HG03571 (cell line): ENCODE results near the gene CMPK1.
A peak's percentile ranks its signal among the peaks of the same experiment; 100 is the strongest.
"Not testable (repeated sequence)": the region's sequence is repeated elsewhere in the genome, so short reads cannot be mapped to it uniquely, and the experiment has no call there.

ENCODE experiments used
- ATAC-seq: cut with Tn5 transposase; IDR thresholded peaks from one replicate; pipeline ENCODE4 v1.9.1; 2021; ENCODE audit not compliant: unreplicated experiment

The CMPK1 gene

DNA sequence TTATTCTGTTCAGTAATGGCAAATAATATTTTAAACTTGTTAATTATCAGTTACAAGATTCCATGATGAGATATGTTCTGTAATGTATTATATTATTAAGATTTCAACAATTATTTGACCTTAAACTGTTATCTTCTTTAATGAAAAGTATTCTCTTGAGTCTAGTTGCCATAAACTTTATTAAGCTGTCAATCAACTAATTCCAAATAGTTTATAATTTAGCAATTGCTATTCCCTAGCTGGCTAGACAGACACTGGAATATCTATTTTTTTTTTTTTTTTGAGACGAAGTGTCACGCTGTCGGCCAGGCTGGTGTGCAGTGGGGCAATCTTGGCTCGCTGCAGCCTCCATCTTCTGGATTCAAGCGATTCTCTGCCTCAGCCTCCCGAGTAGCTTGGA is 3.8 kb downstream of the CMPK1 start:
- ATAC-seq: no peak

DNA sequence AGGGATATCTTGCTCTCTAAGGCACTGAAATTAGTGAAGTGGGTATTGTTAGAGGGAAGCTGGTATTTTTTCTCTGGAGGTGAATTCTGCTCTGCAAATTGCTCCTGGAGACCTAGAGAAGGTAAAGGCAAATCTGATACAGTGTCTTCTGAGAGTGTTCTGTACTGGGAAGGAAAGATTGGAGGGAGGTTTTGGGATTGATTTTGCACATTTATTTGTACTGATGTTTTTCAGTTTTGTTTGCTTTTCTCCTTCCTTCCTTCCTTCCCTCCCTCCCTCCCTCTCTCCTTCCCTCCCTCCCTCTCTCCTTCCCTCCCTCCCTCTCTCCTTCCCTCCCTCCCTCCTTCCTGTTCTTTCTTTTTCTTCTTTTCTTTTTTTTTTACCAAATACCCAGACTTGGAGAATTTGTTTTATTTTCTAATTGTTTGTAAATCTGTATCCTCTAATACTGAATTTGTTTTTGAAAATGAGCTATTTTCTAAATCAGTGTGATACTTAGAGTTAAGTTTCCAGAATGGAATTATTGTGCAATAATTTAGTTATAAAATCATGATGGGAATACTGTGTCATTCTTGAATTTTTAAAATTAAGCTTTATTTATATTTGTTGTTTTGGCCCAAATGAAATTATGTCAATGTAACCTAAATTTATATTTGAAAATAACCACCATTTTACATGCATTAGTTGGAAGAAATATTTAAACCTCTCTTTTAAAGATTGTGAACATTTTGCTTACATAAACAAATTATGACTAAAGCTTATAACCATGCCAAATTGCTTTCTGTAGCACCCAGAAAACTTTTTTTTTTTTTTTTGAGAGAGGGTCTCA is 4.9 kb downstream of the CMPK1 start:
- no peak for ATAC-seq

DNA sequence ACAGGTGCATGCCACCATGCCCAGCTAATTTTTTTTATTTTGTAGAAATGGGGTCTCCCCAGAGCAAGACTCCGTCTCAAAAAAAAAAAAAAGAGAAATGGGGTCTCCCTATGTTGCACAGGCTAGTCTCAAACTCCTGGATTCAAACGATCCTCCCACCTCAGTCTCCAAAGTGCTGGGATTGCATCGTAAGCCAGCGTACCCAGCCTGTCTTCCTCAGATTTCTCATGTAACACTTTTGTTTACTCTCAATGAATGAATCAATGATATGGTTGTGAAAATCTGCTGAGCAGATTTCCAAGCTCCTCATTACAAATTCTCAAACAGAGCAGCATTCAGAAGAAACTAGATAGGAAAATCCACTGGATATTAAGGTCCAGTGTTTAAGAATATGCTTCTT is 6.6 kb downstream of the CMPK1 start:
- ATAC-seq: no peak

DNA sequence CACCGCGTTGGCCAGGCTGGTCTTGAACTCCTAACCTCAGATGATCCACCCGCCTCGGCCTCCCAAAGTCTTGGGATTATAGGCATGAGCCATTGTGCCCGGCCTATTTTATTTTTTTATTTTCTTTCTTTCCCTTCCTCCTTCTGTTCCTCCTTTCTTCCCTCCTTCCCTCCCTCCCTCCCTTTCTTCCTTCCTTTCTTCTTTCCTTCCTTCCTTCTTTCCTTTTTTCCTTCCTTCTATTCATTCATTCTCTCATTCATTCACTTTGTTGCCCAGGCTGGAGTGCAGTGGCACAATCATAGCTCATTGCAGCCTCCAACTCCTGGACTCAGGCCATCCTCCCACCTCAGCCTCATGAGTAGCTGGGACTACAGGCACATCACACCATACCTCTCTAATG is 13.4 kb downstream of the CMPK1 start:
- not testable (repeated sequence) for ATAC-seq

DNA sequence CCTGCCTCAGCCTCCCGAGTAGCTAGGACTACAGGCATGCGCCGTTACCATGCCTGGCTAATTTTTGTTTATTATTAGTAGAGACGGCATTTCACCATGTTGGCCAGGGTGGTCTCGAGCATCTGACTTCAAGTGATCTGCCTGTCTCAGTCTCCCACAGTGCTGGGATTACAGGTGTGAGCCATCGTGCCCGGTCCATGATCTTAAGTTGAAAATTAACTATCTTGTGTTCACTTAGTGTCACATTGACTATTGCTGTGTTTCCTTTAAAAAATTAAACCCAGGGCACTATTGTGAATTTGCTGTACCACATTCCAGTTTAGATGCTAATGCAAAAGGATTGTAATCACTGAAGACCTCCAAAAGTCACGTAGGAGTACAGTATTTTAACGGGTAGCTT is 14.1 kb downstream of the CMPK1 start:
- no peak for ATAC-seq

DNA sequence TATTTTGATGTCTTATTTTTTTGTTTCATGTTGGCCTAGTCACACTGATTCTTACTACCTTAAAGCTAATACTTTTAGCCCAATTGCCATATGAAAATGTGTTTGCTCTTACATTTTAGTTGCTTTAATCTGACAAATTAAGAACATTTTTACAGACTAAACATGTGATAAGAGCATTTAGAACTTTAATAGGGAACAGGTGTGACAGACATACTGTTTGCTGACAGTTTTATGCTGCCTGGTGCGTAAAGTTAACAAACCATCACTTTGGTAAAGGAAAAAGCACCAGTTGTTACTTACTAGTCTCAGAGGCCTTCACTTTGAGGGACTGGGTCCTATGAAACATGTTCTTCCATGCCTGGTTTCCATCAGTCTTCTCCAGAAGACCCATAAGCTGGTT is 14.7 kb downstream of the CMPK1 start:
- ATAC-seq: no peak

DNA sequence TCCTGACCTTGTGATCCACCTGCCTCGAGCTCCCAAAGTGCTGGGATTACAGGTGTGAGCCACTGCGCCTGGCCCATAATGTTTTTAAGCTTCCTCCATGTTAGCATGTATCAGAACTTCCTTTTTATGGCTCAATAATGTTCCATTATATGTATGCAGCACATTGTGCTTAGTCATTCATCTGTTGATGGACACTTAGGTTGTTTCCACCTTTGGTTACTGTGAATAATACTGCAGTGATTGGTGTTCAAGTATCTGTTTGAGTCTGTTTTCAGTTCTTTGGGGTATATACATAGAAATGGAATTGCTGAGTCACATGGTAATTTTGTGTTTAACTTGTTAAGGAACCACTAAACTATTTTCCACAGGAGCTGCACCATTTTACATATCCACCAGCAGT is 17.7 kb downstream of the CMPK1 start:
- no peak for ATAC-seq

DNA sequence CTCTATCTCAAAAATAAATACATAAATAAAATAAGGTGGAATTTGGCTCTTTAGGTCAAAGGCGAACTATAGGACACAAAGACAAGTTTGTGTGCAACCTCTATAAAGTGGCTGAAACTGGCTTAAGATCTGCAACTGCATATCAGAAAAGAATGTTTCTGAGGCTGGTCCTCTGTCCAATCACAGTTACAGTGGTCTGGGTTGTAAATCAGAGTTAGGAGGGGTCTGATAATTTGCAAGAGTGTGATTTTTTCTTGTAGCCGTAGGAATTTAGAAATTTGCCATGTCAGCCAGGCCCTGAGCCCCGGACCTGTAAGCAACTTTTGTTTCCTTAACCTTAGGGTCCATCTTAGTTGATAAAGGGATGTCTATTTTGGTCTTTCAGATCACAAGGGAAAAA is 27.8 kb downstream of the CMPK1 start:
- no peak for ATAC-seq

DNA sequence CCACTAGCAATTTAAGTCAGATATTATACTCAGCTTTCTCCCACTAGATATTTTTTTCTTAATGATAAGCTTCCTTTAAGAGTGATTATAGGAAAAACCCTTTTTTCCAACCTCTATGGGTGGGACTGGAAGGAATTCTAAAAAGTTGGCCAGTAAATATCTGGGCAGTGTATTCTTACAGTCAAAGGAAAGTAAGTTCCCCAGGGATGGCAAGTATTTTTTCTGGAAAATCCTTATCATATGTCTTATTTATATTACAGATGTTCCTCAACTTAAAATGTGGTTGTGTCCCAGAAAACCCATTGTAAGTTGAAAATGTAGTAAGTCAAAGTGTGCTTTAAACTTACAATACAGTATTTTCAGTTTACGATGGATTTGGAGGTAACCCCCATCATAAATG is 29.2 kb downstream of the CMPK1 start:
- no peak for ATAC-seq

DNA sequence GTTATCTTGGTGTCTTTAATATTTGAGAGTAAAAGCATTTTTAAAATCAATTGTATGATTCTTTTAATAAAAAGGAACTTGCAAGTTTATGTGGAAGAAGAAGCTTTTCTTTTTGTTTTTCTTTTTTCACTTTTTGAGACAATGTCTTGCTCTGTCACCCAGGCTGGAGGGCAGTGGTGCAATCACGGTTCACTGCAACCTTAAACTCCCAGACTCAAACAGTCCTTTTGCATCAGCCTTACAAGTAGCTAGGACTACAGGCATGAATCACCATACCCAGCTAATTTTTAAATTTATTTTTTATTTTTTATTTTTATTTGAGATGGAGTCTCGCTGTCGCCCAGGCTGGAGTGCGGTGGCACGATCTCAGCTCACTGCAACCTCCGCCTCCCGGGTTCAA is 34.1 kb downstream of the CMPK1 start:
- ATAC-seq: no peak

DNA sequence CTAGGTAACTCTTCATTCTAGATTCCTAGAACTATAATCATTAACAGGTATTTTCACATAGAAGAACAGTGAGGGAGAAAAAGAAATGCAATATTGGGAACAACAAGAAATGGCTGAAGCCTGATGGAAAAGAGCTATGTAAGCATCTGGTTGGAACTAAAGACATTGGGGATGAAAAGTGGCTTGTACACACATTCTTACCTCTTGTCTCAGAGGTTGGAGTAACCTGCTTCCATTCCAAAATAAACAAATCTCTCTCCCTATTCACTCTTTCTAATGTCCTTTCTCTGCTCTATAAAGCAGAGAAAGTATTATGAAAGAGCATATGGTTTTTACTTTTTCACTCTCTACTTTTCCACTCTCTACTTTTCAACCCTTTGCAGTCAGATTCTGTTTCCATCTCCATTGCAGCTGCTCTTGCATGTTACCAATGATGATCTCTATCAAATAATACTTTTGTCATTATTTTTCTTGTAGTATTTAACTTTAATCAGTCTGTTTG is 37.5 kb downstream of the CMPK1 start:
- no peak for ATAC-seq

DNA sequence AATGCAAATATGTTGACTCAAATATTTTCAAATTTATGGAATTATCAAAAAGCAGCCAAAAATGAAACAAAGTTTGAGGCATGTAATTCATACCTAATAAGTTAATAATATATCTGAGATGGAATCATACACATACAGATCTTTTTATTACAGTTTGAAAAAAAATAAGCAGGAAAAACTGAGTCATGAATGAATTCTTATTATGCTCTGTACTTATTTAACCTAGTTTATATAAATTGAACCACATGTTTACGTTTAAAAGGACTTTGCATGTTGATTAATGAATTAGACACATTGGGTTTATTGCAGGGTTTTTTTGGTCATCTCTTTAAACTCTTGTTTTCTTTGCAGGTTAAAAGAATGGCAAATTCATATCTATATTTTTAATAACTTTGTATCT is 40.9 kb downstream of the CMPK1 start:
- ATAC-seq: no peak

DNA sequence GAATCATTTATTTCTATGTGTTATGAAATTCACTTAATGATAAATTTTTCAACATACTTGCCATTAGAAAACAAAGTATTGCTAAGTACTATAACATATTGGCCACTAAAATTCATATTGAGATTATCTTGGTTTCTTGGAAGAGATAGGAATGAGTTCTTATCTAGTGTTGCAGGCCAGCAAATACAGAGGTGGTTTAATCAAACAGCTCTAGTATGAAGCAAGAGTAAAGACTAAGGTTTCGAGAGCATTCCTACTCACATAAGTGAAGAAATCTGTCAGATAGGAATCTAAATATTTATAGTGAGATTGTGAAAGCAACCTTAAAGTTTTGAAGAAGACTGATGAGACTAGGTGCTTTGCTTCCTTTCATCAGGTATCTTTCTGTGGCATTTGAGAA is 44.6 kb downstream of the CMPK1 start:
- ATAC-seq: no peak

DNA sequence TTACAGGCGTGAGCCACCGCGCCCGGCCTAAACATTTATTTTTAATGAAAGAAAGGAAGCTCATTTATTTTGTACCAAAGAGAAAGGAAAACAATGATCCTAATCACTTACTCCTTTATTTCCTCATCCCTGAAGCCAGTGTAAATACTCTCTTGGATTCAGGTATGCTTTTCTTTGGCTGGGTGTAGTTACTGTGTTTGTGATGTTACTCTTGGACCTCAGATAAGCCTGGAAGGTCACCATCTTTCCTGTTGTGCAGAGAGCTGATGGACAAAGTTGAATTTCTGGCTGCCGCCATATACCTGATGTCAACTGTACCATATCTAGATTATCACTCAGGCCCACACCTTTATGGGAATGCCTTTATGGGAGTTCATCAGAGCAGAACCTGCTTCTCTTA is 47.1 kb downstream of the CMPK1 start:
- ATAC-seq: no peak

DNA sequence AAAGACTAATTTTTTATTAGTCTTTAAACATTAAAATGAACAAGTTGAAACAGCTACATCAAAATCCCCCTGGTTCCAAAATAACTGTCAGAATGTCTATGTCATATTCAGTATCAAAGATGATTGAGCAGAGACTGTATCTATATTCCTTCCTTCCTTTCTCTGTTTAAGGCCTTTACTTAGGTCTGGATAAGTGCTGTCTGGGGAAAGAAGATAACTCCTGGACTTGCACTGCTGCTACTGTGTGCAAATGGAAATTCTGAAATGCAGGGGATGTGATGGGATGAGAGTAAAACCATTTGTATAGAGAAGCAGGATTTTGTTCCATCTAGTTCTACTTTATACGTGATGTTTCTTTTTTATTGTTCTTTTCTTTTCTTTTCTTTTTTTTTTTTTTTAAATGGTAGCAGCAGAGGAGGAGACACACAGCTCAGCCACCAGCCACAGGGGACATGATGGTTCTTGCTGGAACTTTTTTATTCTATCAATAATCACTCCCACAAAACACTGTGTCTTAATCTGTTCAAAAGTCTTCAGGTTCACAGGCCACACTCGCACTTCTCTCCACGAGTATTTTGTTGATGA is 48.9 kb downstream of the CMPK1 start:
- ATAC-seq: no peak

DNA sequence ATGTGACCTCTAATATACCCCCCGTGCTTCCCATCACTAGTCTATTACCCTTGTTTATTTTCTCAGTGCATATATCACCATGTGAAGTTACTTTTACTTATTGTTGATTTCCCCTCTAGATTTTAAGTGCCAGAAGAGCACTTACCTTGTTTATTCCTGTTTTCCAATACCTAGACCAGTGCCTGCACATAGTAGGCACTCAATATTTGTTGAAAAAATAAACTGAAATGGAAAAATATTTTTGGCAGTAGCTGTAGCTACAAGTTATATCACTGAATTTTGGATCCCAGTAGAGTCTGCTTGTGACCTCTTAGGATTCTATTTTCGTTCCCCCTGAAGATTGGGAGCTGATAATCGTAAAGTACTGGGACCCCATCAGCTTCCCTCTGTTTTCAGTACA is 50.5 kb downstream of the CMPK1 start:
- no peak for ATAC-seq

DNA sequence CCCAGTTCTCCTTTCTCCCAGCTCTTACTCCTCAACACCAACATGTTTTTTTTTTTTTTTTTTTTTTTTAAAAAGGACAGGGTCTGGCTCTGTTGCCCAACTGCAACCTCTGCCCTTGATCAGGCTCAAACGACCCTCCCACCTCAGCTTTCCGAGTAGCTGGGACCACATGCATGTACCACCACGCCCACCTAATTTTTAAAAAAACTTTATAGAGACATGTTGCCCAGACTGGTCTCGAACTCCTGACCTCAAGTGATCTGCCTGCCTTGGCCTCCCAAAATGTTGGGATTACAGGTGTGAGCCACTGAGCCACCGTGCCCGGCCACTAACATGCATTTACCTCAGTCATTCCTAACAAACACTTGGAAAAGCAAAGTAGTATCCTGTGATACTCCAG is 51.4 kb downstream of the CMPK1 start:
- no peak for ATAC-seq

DNA sequence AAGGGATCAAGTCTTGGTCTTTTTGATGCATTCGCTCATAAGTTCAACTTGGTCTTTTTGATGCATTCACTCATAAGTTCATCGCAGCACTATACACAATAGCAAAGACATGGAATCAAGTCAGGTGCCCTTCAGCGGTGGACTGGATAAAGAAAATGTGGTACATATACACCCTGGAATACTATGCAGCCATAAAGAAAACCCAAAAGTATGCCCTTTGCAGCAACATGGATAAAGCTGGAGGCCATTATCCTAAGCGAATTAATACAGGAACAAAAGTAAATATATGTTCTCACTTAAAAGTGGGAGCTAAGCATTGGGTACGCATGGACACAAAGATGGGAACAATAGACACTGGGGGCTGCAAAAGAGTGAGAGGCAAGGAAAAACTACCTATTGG is 52.7 kb downstream of the CMPK1 start:
- no peak for ATAC-seq

DNA sequence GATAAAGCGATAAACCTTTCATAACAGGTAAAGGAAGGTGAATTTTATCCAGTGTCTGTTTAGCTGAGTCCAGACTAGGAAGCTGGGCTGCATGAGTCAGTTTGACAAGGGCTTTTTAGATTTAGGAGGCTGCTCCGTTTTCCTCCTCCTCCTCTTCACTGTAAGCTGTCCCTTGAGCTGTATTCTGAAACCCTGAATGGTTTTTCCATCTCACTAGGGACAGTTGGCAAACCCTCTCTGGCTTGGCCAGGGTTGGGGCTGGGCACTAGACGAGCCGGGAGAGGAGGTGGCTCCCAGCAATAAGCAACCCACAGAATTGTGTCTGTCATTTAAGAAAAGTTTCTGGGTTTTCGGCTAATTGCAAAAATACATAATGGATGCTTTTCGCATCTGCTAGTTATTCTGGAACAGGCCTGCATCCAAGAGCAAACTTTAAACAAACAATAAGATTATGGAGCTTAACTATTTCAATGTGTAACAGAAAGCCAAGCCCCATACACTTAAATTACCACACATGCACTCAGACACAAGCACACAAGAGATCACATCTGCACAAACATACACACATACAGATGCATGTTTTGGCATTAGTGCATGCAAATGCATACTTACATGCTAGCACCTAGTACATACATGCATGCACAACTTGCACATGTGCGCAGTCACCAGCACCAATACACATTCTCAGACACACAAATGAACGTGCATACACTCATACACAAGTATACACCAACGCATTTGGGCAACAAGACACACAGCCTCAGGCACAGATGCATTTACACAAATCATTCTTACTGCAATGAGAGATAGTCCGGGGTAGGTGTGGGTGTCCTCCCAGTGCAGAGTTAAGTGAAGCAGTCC is 54.7 kb downstream of the CMPK1 start:
- ATAC-seq: no peak

DNA sequence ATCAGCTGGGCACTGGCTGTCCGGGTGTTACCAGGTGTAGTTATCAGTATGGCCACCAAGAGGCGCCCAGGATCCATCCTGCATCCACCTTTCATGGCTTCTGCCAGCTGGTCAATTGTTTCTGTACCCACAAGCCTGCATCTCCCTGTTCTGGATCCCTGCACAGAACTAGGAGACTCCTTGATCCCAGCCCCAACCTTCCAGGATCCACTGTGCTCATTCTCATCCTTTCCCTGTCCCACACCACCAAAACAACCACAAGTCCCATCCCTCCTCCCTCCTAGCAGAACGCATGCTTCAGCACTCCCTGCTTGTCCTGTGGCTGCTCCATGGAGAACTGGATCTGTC is 55.3 kb downstream of the CMPK1 start:
- peak; percentile 66 for ATAC-seq

DNA sequence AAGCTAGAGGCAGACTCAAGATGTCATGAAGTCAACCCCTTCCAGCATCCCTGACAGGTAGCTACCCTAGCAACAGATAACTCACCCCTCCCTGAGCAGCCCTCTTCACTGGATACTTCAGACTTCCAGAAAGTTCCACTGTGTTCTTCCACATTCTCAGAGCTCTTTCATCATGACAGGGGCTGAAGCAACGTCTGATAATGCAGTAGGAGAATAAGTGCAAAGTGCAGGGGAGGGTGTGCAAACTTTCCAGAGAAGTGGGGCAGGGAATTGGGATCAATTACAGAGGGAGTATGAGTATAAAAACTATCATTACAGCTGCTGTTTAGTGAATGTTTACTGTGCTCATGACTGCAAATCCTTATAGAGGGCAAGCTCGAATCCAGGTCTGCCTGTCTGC is 56.1 kb downstream of the CMPK1 start:
- ATAC-seq: no peak

DNA sequence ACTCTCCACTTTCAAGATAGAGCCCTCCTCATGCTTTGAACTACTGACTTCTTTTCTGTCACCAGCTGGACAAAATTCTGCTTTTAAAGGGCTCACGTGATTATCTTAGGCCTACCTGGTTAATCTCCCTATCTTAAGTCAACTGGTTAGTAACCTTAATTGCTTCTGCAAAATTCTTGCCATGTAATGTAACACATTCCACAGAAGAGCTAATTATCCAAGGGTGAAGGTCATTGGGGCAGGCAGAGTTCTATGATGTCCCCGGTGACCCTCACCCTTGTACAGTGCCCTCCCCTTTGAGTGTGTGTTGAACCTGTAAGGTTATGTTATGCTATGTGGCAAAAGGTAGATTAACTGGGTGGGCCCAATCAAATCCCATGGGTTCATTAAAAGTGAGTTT is 57.3 kb downstream of the CMPK1 start:
- no peak for ATAC-seq
